Stimulated activated CD4-positive, alpha-beta T cell treated with anti-CD3 and anti-CD28 coated beads, Interleukin-12 subunit alpha, Interleukin-12 subunit beta, amount 100 ng/mL, for 24 hours (primary cell): Measurements from ENCODE around the gene MYOF.

ENCODE experiments used
- DNase-seq, 2 experiments: peaks; one replicate each; pipeline ENCODE4 v3.0.0-alpha.2; 2020; ENCODE audit warnings: low read depth in 2 of 2

MYOF gene

GRCh38 chr10:93482145-93482834 is at the start of gene MYOF:
Gene MYOF (minus strand): TSS chr10:93482334. CDS start chr10:93482194, 140 bp downstream.
- DNase-seq: peak in 1 of 2 experiments; percentile 37

- no peak for DNase-seq
Observed at GRCh38 chr10:93518531-93518930, 36.4 kb upstream of the MYOF start.

- DNase-seq: no peak
Observed at GRCh38 chr10:93516006-93516380, 33.9 kb upstream of the MYOF start.

GRCh38 chr10:93515071-93516005 is 33.2 kb upstream of the MYOF start:
- no peak for DNase-seq

GRCh38 chr10:93514521-93514920 is 32.4 kb upstream of the MYOF start:
- no peak for DNase-seq

GRCh38 chr10:93513091-93513490 is 31.0 kb upstream of the MYOF start:
- DNase-seq: no peak

- DNase-seq: no peak
Observed at GRCh38 chr10:93512565-93512964, 30.4 kb upstream of the MYOF start.

GRCh38 chr10:93509816-93510215 is 27.7 kb upstream of the MYOF start:
- no peak for DNase-seq

- DNase-seq: no peak
Observed at GRCh38 chr10:93505075-93505474, 22.9 kb upstream of the MYOF start.

- DNase-seq: no peak
Observed at GRCh38 chr10:93503075-93503474, 20.9 kb upstream of the MYOF start.

- DNase-seq: no peak
Observed at GRCh38 chr10:93501650-93502049, 19.5 kb upstream of the MYOF start.

GRCh38 chr10:93498166-93498565 is 16.0 kb upstream of the MYOF start:
- DNase-seq: no peak

- peak; percentile 92 to 93 for DNase-seq
Observed at GRCh38 chr10:93496322-93497041, 14.3 kb upstream of the MYOF start, which contains the start of gene CEP55. Gene CEP55 (plus strand): TSS chr10:93496612. CDS start chr10:93500052, 3,440 bp downstream.

- no peak for DNase-seq
Observed at GRCh38 chr10:93495654-93496321, 13.7 kb upstream of the MYOF start.

GRCh38 chr10:93494494-93494893 is 12.4 kb upstream of the MYOF start:
- DNase-seq: no peak

GRCh38 chr10:93493162-93493561 is 11.0 kb upstream of the MYOF start:
- no peak for DNase-seq

GRCh38 chr10:93491602-93492121 is 9.5 kb upstream of the MYOF start:
- no peak for DNase-seq

- no peak for DNase-seq
Observed at GRCh38 chr10:93488956-93489528, 6.9 kb upstream of the MYOF start.

GRCh38 chr10:93485690-93486089 is 3.6 kb upstream of the MYOF start:
- no peak for DNase-seq

GRCh38 chr10:93481637-93482144 is 443 bp downstream of the MYOF start:
- no peak for DNase-seq

- DNase-seq: no peak
Observed at GRCh38 chr10:93478873-93479272, 3.3 kb downstream of the MYOF start.
